HCT116 (cell line): ENCODE data around the gene MYO3B.

ENCODE experiments used
- ATF3 ChIP-seq: IDR thresholded peaks from 2 replicates; pipeline ENCODE4 v1.6.1; 2012
- CEBPB ChIP-seq: IDR thresholded peaks from 2 replicates; pipeline ENCODE4 v1.6.1; 2012; ENCODE audit warnings: low read depth
- CTCF ChIP-seq, 3 experiments: fragments of 200-600 bp in 1 of 3; sonication (generic) in 1 of 3; IDR thresholded peaks in 2 of 3; conservative IDR thresholded peaks in 1 of 3; 2 replicates each; pipeline ENCODE4 v1.5.1; 2012 to 2017; ENCODE audit warnings: low read depth in 2 of 3, low read length in 2 of 3, antibody characterized with exemption in 1 of 3, borderline replicate concordance in 1 of 3, control low read depth in 1 of 3, mild to moderate bottlenecking in 1 of 3, mixed read lengths in 1 of 3, mixed run types in 1 of 3, moderate library complexity in 1 of 3; ENCODE audit not compliant: insufficient read depth in 1 of 3
- EZH2 ChIP-seq: fragments of 200-600 bp; sonication (generic); IDR thresholded peaks from 2 replicates; pipeline ENCODE4 v1.6.1; 2017; ENCODE audit warnings: antibody characterized with exemption, mixed run types
- REST ChIP-seq: IDR thresholded peaks from 2 replicates; pipeline ENCODE4 v1.6.1; 2012; ENCODE audit warnings: low read depth
- SRF ChIP-seq: IDR thresholded peaks from 2 replicates; pipeline ENCODE4 v1.6.1; 2012; ENCODE audit warnings: low read depth
- TCF7L2 ChIP-seq: IDR thresholded peaks from 2 replicates; pipeline ENCODE4 v1.7.0; 2011; ENCODE audit warnings: borderline replicate concordance, inconsistent platforms; ENCODE audit not compliant: insufficient read depth, insufficient read length; ENCODE audit errors: extremely low read depth
- YY1 ChIP-seq: IDR thresholded peaks from 2 replicates; pipeline ENCODE4 v1.6.1; 2011; ENCODE audit warnings: low read length, low read depth, moderate library complexity, mild to moderate bottlenecking; ENCODE audit not compliant: insufficient replicate concordance; ENCODE audit errors: extremely low read depth

- TF ChIP-seq TCF7L2 (no peak), CEBPB (no peak), ATF3 (no peak), SRF (no peak), CTCF (IDR thresholded peaks at IDR 0.05 in 2 of 3, conservative IDR thresholded peaks at IDR 0.05 in 1 of 3; ENCODE audit: borderline replicate concordance in 1 of 3, insufficient read depth in 1 of 3, low read depth in 2 of 3, low read length in 2 of 3) (no peak), REST (no peak), YY1 (no peak), EZH2 (no peak)
Measured at GRCh38 chr2:170587117-170587516, 409.2 kb downstream of the MYO3B start.
